Superior temporal gyrus (tissue), 1 donor: Measurements from ENCODE around the gene FKBP5.

Source experiments
- DNase-seq: peaks from one replicate; pipeline ENCODE4 v3.0.0-alpha.2; 2016; ENCODE audit errors: extremely low spot score

Gene FKBP5

DNA sequence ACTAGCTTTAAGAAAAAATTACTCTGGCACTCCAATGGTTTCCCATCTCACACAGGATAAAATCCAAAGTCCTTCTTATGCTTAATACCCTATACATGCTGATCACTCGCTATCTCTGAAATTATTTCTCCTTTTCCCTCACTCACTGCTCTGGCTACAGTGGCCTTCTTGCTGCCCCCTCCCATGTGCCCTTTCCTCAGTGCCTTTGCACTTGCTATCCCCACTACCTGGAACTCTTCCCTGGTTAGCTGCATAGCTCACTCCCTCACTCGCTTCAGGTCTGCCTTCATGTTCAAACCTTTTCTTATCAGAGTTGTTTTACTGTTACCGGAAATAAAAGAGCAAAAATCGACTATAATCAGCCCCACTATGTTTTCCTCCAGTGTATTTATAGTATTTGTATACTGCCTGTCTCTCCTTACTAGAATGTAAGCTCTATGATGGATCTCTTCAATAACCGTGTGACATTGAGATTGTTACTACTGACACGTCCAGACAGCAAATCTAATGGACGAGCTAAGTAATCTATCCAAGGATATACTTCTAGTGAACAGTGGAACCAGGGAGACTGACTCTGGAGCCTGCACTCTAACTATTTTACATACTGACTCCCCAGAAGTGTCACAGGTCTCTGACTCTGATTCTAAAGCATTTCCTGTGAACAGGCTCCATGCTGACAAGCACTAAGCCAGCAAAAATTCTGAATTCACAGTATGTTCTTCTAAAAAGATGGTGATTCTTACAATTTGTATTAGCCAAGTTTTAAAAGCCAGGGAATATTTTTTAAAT lies 25.1 kb downstream of the FKBP5 start:
- no peak for DNase-seq

DNA sequence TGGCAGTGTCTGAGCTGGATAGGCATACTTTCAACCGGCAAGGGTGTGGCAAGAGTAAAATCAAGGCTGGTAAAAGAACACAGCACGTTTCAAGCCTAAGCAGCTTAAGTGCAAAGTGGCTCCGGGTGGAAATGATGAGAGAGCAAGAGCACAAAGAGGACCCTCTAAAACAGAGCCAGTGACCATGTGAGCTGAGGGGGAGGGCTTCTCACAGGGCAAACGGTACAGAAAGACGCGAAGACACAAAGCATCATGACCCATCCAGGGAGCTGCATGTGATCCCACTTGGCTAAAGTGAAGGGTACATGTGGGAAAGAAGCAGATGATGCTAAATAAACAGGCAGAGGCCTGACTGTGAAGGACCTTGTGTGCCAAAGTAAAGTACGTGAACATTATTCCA lies 25.7 kb downstream of the FKBP5 start:
- DNase-seq: no peak

DNA sequence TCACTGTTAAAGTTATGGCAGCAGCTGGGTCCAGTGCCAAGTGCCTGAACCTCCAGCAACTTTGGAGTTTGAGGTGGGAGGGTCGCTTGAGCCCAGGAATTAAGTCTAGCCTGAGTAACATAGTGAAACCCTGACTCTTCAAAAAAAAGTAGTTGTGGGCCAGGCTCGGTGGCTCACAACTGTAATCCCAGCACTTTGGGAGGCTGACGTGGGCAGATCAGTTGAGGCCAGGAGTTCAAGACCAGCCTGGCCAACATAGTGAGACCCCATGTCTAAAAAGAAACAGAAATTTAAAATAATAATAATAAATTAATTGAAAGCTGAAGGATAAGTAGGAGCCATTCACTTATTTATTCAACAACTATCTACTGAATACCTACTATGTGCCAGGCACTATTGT lies 33.8 kb downstream of the FKBP5 start:
- no peak for DNase-seq

DNA sequence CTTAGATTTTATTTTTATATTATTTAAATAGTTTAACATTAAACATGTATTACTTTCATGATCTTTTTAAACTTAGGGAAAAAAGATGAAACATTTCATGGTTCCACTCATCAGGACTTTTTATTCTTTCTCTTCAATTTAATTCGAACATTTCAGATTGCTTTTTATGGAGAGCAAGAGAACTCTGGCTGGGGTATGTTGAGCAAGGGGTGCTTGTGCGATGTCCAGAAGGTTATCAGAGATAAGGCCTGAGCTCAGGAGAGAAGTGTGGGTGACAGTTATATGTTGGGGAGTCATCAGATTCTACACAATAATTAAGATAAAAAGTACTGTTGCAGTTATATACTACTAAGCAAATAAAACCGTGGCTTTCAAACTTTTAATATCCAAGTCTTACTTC lies 37.5 kb downstream of the FKBP5 start:
- DNase-seq: no peak

- peak; percentile 44 for DNase-seq
Observed at GRCh38 chr6:35650015-35650414, 38.7 kb downstream of the FKBP5 start.

DNA sequence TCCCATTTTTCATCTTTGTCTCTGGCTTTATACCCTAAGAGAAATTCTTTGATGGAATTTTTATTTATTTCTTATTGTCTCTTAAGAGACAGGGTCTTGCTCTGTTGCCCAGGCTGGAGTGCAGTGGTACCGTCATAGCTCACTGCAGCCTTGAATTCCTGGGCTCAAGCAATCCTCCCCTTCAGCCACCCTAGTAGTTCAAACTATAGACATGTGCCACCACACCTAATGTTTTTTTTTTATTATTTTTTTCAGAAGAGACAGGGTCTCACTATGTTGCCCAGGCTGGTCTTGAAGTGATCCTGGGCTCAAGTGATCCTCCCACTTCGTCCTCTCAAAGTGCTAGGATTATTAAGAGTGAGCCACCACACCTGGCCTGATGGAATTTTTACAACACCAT lies 40.5 kb downstream of the FKBP5 start:
- DNase-seq: no peak

- no peak for DNase-seq
Observed at GRCh38 chr6:35647400-35647799, 41.3 kb downstream of the FKBP5 start.

DNA sequence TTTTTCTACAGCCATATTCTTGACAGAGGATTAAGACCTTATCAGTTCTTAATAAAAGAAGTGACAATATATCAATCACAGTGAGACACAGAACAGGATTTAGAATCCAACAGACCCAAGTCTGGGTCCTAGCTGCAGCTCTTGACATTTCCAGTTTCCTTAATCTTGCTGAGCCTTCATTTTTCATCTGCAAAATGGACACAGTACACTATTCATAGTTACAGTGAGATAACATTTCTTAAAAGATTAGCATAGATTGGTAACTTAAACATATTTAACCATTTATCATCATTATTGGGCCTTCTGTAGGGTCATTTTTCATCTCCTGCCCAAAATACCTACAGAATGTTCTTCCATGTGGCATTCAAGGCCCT lies 45.6 kb downstream of the FKBP5 start:
- DNase-seq: no peak

DNA sequence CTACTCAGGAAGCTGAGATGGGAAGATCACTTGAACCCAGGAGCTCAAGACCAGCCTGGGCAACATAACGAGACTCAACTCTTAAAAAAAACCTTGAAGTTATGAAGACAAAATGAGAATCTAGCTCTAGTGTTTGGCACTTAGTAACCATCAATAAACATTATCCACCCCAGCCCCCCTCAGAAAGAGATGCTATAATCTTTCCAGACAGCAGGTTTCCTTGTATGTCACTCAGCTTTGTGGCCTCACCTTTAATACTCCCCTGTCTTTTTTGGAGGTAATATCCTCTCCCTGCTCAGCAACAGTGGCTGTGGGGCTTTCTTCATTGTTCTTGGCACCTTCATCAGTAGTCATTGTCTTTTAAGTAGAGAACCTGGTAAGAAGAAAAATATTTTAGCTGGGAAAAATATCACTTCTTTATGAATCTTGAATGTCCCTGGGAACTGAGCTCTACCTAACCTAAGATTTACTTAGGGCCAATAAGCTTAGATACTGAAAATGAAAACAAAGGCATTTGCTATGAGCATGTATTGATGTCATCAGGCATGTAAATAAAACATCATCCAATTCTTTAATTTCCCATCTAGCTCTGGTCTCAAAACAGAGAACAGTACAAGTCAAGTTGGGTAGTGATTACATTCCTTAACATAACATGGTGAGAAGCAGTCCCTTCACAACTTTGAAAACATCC lies 46.1 kb downstream of the FKBP5 start:
- no peak for DNase-seq

DNA sequence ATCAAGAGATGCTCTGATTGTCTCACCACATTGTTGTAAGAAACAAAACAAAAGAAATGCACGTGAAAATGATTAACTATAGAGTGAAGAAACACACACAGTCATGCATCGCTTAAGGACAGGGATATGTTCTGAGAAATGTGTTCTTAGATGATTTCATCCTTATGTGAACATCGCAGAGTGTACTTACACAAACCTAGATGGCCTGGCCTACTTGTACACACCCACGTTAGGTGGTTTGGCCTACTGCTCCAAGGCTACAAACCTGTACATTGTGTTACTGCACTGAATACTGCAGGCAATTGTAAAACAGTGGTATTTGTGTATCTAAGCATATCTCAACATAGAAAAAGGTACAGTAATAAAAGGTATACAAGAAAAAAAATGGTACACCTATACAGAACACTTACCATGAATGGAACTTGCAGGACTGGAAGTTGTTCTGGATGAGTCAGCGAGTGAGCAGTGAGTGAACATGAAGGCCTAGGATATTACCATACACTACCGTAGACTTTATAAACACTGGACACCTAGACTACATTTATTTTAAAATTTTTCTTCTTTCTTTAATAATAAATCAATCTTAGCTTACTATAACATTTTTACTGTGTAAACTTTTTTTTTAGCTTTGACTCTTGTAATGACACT lies 48.6 kb downstream of the FKBP5 start:
- no peak for DNase-seq

- no peak for DNase-seq
Observed at GRCh38 chr6:35638679-35639078, 50.0 kb downstream of the FKBP5 start.

- DNase-seq: no peak
Observed at GRCh38 chr6:35637911-35638310, 50.8 kb downstream of the FKBP5 start.

- DNase-seq: no peak
Observed at GRCh38 chr6:35635601-35636597, 52.8 kb downstream of the FKBP5 start.

DNA sequence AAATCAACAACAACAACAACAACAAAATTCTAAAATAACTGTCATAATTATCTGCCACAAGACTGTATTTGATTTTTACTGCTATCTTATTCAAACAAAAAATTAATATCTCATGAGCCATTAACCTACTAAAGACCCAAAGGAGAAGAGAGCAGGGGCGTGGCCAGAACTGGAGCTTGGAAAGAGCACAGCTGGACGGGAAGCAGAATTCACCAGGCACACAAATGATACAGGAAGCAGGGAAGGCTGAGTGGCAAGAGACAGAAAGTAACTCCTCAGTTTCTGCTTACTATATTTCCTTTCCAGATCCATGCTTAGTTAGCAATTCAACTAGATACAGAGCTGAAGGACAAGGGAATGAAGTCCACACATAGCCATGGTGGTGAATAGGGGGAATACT lies 54.4 kb downstream of the FKBP5 start:
- no peak for DNase-seq

DNA sequence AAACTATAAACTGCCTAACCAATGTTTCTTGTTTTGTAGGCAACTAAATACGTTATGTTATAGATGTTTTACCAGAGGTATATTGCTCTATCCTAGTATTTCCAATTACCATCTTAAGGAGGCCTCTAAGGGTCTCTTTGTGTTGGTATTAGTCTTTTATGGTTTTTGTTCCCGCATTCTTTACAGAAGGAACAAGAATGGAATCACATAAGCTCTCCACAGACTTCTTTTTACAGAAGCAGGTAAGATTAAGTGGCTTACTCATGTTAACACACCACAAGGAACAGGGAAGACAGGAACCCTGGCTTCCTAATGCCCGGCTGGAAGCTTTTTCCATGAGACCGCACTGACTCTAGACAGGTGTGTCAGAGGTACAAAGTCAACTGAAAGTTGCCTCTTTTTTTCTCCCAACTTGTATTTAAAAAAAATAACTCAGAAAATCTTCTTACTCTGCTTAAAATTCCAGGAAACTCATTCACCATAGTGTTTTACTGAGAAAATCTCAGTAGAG lies 55.1 kb downstream of the FKBP5 start:
- no peak for DNase-seq

GRCh38 chr6:35629876-35630378 lies 58.8 kb downstream of the FKBP5 start:
- no peak for DNase-seq

DNA sequence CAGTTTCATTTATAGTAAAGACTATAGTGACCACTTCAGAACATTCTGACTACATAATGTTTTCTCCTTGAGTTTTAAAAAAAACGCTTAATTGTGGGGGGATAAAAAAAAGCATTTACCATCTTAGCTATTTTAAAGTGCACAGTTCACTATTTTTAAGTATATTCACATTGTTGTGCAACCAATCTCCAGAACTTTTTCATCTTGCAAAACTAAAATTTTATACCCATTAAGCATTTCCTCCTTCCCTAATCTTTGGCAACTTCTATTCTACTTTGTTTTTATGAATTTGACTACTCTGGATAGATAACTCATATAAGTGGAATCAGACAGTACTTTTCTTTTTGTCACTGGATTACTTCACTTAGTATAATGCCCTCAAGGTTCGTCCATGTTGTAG lies 62.3 kb downstream of the FKBP5 start:
- no peak for DNase-seq

DNA sequence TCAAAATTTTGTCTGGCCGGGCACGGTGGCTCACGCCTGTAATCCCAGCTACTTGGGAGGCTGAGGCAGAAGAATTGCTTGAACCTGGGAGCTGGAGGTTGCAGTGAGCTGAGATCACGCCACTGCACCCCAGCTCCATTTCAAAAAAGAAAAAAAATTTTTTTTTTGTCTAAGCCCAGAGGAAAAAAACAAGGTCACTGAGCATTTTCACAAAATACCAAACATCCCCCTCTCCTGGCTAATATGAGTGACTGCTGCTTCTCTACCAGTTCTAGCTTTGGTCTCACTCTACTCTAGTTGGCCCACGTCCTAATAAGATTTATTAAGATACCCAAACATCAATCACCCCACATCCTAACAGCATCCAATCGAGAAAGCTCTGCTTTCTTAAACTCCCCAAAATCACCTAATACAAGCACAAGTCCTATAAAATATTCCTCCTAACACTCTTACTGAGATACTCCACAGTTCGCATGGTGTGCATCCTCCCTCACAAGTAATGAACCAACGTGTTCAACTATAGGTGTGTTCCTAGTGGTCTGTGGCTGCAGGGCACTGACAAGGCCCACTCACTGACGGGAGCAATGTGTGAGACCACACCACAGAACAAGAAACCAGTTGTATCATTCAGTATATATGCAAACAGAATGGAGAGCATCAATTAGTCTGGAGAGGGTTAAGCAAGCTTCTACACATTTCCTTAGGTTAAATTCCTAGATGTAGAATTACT lies 64.2 kb downstream of the FKBP5 start:
- no peak for DNase-seq

GRCh38 chr6:35622283-35622682 lies 66.4 kb downstream of the FKBP5 start:
- DNase-seq: no peak

- no peak for DNase-seq
Observed at GRCh38 chr6:35620706-35621105, 68.0 kb downstream of the FKBP5 start.

- DNase-seq: no peak
Observed at GRCh38 chr6:35613762-35614161, 75.0 kb downstream of the FKBP5 start.
